ENCODE results near the gene CHD6.

The CHD6 gene

GRCh38 chr20:41357424-41358163 lies 260.6 kb downstream of the CHD6 start:
- Mint-ChIP-seq H3K4me1 (no peaks in the 10 kb centered on the region), H3K27ac (no peak overlapping the region), H3K4me3 (no peak overlapping the region), H3K27me3 (ENCODE audit: low read depth) (peaks cover 5% of the 10 kb centered on the region), H3K36me3 (ENCODE audit: low read depth) (no peaks in the 10 kb centered on the region), H3K9me3 (no peaks in the 10 kb centered on the region)
- no peak for TF ChIP-seq CTCF (IDR thresholded peaks at IDR 0.05; ENCODE audit: unreplicated experiment in 3 of 3)

- Mint-ChIP-seq H3K36me3 (ENCODE audit: low read depth) (no peaks in the 10 kb centered on the region), H3K27ac (no peak overlapping the region), H3K9me3 (no peaks in the 10 kb centered on the region), H3K27me3 (ENCODE audit: low read depth) (peaks cover 5% of the 10 kb centered on the region), H3K4me3 (no peak overlapping the region), H3K4me1 (no peaks in the 10 kb centered on the region)
- no peak for TF ChIP-seq CTCF (IDR thresholded peaks at IDR 0.05; ENCODE audit: unreplicated experiment in 3 of 3)
These were observed 261.2 kb downstream of the CHD6 start for GRCh38 chr20:41356951-41357350.

GRCh38 chr20:41355598-41356203 lies 262.5 kb downstream of the CHD6 start:
- peaks cover 5% of the 10 kb centered on the region for H3K27me3 Mint-ChIP-seq (ENCODE audit: low read depth)
- TF ChIP-seq CTCF (IDR thresholded peaks at IDR 0.05; ENCODE audit: unreplicated experiment in 3 of 3): no peak
- peaks cover under 1% of the 10 kb centered on the region for H3K36me3 Mint-ChIP-seq (ENCODE audit: low read depth)
- no peak overlapping the region for H3K4me3 Mint-ChIP-seq
- no peak overlapping the region for H3K27ac Mint-ChIP-seq
- no peaks in the 10 kb centered on the region for H3K4me1 Mint-ChIP-seq
- no peaks in the 10 kb centered on the region for H3K9me3 Mint-ChIP-seq

GRCh38 chr20:41355192-41355591 lies 263.0 kb downstream of the CHD6 start:
- H3K4me3 Mint-ChIP-seq: no peak overlapping the region
- no peaks in the 10 kb centered on the region for H3K9me3 Mint-ChIP-seq
- peaks cover 4% of the 10 kb centered on the region for H3K36me3 Mint-ChIP-seq (ENCODE audit: low read depth)
- no peak for TF ChIP-seq CTCF (IDR thresholded peaks at IDR 0.05; ENCODE audit: unreplicated experiment in 3 of 3)
- H3K27me3 Mint-ChIP-seq (ENCODE audit: low read depth): peaks cover 2% of the 10 kb centered on the region
- H3K4me1 Mint-ChIP-seq: no peaks in the 10 kb centered on the region
- H3K27ac Mint-ChIP-seq: no peak overlapping the region

- Mint-ChIP-seq H3K9me3 (no peaks in the 10 kb centered on the region), H3K27me3 (ENCODE audit: low read depth) (no peaks in the 10 kb centered on the region), H3K4me3 (no peak overlapping the region), H3K36me3 (ENCODE audit: low read depth) (peaks cover 4% of the 10 kb centered on the region), H3K27ac (no peak overlapping the region), H3K4me1 (peaks cover 5% of the 10 kb centered on the region)
- no peak for TF ChIP-seq CTCF (IDR thresholded peaks at IDR 0.05; ENCODE audit: unreplicated experiment in 3 of 3)
These were observed 264.6 kb downstream of the CHD6 start for GRCh38 chr20:41353530-41353929.

GRCh38 chr20:41352666-41353065 lies 265.5 kb downstream of the CHD6 start:
- H3K27ac Mint-ChIP-seq: no peak overlapping the region
- no peaks in the 10 kb centered on the region for H3K27me3 Mint-ChIP-seq (ENCODE audit: low read depth)

More at GRCh38 chr20:41352666-41353065, 265.5 kb downstream of the CHD6 start:
- Mint-ChIP-seq H3K9me3 (no peaks in the 10 kb centered on the region), H3K4me3 (no peak overlapping the region), H3K4me1 (peaks cover 10% of the 10 kb centered on the region), H3K36me3 (ENCODE audit: low read depth) (peaks cover 4% of the 10 kb centered on the region)
- no peak for TF ChIP-seq CTCF (IDR thresholded peaks at IDR 0.05; ENCODE audit: unreplicated experiment in 3 of 3)

Data from nephron (organoid).